HG02623 (cell line): Measurements from ENCODE around the gene HLA-DOA.

Experiments
- ATAC-seq: cut with Tn5 transposase; IDR thresholded peaks from one replicate; pipeline ENCODE4 v1.9.1; 2021; ENCODE audit warnings: moderate library complexity; ENCODE audit not compliant: unreplicated experiment

Gene HLA-DOA

DNA sequence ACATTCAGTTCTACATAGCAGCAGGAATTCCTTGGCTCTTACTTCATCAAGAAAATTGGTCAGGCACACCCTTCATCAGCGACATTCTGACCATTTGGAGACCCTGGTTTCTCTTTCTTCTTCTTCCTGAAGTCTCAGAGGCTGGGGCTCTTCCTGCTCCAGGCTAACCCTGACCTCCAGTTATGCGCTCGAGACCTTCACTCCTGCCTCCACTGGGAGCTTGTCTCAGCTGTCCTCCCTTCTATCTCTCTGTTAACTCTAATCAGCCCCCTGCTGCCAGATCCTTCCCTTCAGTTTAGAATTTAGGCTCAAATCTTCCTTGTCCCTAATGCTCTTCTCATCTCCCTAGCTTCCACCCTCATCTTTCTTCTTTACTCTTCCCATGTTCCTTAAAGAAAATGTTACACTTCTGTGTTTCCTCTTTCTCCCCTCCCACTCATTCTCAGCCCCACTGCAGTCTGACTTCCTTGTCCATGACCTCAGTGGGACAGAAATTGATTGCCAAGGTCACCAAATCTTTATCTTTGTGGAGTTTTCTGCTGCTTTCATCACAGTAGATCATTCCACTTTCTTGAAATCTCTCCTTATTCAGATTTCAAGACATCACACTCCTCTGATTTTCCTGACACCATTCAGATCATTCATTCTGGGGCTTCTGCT lies 8.4 kb upstream of the HLA-DOA start:
- no peak for ATAC-seq

- ATAC-seq = no peak
Measured at GRCh38 chr6:33017018-33017417, 7.6 kb upstream of the HLA-DOA start.

DNA sequence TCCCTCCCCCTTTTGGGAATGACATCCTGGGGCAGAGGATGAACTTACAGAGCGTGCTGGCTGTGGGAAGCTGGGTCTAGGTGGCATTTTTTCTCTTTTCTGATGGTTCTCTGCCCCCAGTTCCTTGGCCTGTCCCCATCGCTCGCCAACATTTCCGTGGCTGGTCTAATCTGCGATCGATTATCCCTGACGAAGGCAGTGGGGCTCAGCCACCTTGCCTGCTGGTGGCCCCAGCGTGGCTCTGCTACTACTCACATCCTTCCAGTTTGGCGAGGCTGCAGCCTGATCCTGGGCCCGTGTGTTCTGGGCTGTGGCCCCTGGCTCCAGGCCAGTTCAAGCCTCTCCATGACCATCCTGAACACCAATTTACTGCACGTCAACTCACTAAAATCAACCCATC lies 6.4 kb upstream of the HLA-DOA start:
- ATAC-seq = no peak

DNA sequence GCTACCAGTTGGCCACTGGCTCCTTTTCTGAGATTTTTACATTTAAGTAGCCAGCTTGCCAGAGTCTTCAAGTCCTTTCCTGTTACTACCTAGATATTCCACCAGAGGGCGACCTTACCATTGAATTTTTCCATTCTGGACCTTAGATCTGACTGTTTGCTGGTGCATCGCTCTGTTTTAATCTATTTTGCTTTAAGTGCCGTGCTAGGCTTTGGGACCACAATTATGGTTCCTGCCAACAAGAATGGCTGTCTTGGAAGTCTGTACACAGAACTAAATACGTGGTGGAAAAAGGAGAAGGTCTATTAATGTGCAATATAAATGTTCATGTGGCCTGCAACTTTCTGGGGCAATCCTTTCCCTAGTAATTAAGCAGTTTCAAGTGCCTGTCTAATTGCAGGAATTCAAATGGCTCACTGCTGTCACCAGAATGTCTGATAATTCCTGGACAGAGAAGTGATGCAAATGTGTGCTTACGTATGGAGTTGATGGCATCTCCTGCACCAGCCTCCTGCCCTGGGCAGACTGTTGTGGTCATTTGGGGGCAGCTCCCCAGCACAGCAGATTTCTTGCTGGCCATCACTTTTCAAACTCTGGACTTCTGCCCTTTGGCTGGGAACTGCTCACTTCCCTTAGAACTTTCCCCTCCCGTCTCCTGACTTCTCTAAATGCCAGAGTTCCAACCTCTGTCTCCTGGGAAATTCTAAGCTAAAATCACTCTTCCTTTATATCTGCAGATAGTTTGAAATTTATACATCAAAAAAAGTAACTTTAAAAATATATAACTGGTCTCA lies 5.6 kb upstream of the HLA-DOA start:
- no peak for ATAC-seq

DNA sequence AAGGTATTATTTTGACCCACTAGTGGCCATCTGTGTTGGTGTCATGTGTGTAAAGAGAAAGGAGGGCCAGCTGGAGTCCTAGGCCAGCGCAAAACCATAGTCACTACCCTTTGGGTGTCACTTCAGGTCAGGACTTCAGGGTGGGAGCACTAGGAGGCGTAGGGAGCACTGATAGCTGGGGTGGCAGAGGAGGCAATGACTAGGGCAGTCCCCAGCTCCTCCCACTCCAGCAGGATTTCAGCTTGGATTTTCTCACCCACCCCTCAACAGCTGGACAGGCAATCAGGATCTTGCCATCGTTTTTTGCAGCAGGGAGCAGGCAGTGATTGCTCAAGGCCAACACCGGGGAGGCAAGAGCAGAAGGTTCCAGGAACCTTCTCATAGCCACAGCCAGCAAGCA lies 4.2 kb upstream of the HLA-DOA start:
- ATAC-seq = no peak

- no peak for ATAC-seq
Measured at GRCh38 chr6:33010356-33010755, 965 bp upstream of the HLA-DOA start.

DNA sequence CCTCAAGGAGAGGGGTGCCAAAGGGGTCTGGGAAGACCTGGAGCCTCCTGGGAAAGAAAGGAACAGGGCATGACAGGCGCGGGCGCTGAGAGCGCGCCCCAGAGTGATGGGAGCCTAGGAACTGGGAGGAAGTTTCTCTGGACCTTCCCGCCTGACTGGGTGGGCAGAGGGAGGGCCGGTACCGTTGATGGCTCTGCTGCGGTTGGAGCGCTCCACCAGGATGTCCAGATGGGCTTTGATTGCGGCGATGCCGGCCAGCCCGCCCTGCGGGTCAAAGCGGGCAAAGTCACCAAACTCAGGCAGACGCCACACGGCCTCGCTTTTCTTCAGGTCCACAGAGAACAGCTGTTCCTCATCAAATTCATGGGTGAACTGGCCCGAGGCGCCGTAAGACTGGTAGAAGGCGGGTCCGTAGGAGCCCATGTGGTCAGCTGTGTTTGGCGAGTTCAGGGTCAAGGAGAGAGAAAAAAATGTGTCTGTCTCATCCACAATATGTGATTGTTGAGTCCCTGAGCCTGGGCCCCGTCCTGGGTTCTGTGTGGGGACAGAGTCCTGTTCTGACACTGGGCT lies 1.5 kb downstream of the HLA-DOA start:
- ATAC-seq = no peak

GRCh38 chr6:33004940-33005339 lies 4.5 kb downstream of the HLA-DOA start:
- no peak for ATAC-seq

GRCh38 chr6:33001685-33002084 lies 7.7 kb downstream of the HLA-DOA start:
- ATAC-seq = no peak

DNA sequence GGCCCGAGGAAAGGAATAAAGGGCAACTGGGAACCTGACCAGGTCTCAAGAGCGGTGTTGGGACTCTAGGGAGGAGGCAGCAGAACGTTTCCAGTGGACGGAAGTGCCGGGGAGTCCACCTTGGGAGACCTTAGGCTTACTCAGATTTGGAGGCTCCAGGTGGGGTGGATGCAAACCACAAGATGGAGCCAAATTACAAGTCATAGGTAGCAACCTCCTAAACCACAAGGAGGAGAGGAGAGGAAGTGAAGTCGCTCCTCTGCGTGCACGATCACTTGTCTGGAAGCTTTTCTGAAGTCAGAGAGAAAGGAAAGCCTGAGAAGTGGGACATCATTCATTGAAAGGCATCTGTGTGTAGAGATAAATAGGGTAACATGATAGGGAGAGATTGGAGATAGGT lies 9.3 kb downstream of the HLA-DOA start:
- ATAC-seq = no peak

GRCh38 chr6:32995448-32995847 lies 13.9 kb downstream of the HLA-DOA start:
- no peak for ATAC-seq

DNA sequence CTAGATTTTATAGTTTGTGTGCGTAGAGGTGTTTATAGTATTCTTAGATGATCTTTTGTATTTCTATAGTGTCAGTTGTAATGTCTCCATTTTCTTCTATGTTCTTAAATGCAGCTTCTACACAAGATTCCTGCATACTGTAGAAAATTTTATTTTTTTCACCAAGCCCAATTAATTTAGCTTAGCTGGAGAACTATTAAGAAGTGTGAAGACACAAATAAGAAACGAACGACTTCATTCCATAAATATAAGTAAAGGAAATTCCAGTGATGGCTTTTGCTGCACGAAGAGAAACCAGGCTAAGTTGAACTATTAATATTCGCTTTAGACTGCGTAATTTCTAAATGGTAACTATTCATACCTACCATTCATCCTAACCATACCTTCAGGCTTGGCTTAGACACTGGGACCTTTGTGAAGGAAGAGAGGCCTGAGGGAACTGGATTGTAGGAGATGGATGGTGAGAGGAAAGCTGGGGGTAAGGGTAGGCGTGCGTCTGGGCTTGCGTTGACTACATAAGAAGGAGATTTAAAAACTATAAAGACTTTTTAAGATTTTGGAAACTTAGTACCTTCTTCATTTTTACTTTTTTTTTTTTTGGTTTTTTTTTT lies 15.9 kb downstream of the HLA-DOA start:
- ATAC-seq = no peak

DNA sequence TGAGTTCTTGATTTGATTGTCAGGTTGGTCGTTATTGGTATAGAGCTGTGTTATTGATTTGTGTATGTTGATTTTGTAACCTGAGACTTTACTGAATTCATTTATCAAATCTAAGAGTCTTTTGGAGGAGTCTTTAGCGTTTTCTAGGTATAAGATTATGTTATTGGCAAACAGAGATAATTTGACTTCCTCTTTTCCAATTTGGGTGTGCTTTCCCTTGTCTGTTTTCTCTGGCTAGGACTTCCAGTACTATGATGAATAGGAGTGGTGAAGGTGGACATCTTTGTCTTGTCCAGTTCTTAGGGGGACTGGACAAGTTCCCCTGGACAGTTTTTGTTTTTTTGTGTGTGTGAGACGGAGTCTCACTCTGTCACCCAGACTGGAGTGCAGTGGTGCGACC lies 17.4 kb downstream of the HLA-DOA start:
- no peak for ATAC-seq

DNA sequence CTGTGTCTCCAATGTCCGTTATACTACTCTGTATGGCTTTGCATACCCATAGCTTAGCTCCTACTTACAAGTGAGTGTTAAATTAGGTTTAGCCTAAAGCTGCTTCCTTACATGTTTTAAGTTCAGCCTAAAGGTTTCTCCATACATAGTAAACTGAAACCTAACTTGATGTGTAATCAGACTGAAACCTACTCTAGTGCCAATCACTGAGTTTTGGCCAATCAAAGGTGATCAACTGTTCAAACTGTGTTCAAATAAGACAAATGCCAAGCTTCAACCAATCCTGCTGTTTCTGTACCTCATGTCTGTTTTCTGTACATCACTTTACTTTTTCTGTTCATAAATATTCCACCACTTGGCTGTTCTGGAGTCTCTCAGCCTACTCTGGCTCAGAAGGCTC lies 20.0 kb downstream of the HLA-DOA start:
- ATAC-seq = no peak

DNA sequence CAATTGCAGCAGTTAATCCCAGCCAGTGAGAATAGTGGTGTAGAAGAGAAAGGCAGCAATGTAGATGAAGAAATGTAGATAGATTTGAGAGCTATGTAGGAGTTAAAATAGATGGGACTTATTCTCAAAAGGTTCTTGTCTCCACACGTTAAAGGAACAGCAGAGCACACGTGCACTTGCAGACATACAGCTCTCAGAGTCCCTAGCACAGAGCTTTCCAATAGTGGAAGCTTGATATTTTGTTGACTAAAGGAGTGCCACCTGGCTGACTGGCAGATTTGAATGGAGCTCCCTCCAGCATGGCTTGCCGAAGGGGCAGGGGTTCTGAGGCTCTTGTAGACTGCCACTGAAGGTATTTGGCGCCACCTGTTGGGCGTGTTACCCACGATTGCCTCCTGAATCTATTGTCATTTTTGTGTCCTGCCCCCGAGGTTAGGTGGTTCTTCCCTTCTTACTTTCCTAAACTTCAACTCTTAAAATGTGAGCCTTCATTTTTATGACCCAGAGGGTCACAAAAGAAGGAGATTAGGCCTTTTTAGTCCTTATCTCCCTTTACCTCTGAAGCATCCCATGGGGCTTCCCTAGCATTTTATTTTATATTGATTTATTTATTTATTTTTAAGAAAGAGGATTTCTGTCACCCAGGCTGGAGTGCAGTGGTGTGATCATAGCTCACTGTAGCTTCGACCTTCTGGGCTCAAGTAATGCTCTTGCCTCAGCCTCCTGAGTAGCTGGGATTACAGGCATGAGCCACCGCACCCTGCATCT lies 24.6 kb downstream of the HLA-DOA start:
- no peak for ATAC-seq

- ATAC-seq = no peak
Measured at GRCh38 chr6:32983964-32984621, 25.3 kb downstream of the HLA-DOA start.

DNA sequence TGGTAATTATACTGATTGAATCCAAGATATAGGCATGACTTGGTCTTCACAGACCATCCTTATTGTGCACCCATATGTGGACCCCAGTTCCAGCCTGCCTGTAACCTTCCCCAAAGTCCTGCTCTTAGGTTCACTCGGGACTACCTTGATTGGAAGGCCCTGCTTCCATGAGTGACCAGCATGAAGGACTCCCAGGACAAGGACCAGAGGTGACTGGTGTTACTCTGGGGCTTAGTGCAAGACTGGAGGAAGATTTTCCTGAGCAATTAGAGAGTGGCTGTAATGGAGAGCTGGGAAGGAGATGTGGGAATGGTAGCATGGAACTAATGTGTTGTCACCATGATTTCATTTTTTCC lies 25.9 kb downstream of the HLA-DOA start:
- ATAC-seq = no peak

DNA sequence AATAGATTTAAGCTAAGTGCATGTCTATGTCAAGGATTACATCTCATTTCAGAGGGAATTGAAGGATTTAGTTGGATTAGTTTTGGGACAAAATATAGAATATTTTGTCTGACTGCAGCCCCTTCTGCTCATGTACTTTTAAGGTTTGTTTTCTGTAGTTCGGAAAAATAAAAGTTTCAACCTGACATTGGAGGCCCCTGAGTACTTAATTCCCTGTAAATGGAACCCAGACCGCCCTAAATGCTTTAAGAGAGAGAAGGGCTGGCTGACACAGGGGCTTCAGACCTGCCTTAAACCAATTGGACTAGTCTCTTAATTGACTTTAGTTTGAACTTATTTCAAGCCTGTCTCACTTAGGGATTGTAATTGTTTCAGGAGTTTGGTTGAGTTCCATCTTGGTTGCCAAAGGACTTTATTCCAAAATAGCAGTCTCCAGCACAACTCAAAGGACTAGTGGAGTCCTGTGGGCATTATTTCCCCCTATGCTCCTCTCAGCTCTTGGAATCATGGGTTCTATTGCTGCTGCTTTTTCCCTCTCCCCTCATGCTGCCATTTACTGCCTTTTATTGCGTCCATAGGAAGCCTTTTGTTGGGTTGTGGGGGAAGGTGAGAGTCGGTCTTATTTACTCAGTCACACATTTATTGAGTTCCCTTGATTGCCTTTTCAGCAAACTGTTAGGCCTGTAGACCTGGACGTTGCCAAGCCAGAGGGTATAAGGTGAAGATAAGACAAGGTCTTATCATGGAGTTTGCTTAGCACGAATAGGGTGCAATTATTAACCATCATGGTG lies 26.5 kb downstream of the HLA-DOA start:
- no peak for ATAC-seq

- ATAC-seq = no peak
Measured at GRCh38 chr6:32982084-32982701, 27.2 kb downstream of the HLA-DOA start.
